Measurements from ENCODE around the gene CYP21A2.
A peak's percentile ranks its signal among the peaks of the same experiment; 100 is the strongest.

The CYP21A2 gene

GRCh38 chr6:32083812-32084768, 45.9 kb downstream of the CYP21A2 start:
- DNase-seq (ENCODE audit: low read depth), result no peak

- no peak for DNase-seq (ENCODE audit: low read depth)
Measured at GRCh38 chr6:32084780-32085179, 46.6 kb downstream of the CYP21A2 start.

GRCh38 chr6:32085759-32086459, 47.7 kb downstream of the CYP21A2 start:
- DNase-seq (ENCODE audit: low read depth), result no peak

DNA sequence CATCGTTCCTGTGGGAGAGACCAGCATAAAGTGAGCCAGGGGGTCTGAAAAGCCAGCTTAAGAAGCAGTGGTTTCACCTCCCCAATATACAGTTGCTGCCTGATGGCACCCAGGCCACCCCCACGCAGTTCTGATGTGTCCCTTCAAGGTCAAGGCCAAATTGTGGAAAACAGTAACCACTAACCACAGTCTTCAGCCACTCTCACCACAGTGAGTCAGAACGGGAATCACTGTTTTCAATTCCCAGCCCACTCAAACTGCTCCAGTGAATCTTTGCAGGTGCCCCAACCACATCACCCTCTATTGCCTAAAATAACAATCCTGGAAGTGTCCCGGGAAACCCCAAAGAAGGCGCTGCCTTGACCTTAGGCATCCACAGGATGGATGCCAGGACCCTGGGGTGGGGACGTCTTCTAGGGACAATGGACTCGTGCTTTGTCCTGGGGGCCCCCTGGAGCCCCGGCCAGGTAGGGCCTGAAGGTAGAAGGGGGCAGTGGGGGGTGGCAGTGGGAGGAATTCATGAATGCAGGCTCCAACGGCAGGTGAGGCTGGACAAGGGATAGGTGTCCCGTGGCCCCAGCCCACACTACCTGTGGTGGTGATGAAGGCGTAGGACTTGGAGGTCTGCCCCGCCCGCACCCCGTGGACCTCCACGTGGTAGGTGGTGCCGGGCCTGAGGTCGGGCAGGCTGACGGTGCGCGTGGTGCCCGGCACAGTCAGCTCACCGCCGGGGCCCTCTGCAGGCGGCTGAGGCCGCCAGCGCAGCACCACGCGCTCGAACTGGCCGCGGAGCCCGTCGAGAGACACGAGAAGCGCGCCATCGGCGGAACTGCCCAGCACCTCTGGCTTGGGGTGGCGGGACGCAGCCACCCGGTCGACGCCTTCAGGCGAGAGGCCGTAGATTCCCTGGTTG, 48.7 kb downstream of the CYP21A2 start:
- DNase-seq (ENCODE audit: low read depth), result no peak

DNA sequence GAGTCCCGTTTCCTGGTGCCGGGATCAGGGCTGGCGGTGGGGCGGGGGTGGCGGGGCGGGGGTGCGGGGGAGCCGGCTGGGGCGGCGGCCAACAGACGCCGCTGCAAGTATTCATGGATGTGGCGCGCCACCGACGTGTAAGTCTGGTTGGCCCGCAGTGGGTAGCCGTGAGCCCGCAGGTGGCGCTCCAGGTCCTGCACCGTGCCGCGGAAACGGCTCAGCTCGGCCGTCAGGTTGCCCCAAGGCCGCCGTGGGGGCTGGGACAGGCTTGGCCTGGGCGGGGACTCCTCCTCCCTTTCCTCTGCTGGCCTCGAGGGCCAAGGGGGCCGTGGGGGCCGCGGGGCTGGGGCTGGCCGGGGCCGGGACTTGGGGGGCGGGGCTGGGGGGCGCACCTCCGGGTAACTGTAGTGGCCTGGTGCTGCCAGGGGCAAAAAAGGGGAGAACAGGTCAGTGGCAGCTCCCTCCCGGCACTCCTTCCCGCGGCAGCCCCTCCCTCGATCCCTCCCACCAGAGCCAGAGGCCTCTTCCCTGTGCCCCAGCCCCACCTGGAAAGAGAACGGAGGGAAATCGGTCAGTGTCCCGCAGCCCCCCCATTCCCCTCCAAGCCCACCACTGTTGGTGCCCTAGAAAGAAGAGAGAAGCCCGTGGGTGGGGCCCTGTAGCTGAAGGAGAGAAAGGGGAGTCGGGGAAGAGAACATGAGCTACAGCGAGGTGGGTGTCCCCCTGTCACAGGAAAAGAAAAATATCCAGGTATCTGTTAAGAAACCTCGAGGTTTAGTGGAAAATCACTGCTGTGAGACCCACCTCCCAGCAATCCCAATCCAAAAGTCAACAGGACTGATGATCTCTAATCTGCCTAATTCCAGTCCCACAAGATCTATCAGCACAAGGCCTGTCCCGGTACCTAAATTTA, 49.6 kb downstream of the CYP21A2 start:
- DNase-seq (ENCODE audit: low read depth), result peak; percentile 40

GRCh38 chr6:32088487-32089049, 50.4 kb downstream of the CYP21A2 start:
- DNase-seq (ENCODE audit: low read depth), result no peak

DNA sequence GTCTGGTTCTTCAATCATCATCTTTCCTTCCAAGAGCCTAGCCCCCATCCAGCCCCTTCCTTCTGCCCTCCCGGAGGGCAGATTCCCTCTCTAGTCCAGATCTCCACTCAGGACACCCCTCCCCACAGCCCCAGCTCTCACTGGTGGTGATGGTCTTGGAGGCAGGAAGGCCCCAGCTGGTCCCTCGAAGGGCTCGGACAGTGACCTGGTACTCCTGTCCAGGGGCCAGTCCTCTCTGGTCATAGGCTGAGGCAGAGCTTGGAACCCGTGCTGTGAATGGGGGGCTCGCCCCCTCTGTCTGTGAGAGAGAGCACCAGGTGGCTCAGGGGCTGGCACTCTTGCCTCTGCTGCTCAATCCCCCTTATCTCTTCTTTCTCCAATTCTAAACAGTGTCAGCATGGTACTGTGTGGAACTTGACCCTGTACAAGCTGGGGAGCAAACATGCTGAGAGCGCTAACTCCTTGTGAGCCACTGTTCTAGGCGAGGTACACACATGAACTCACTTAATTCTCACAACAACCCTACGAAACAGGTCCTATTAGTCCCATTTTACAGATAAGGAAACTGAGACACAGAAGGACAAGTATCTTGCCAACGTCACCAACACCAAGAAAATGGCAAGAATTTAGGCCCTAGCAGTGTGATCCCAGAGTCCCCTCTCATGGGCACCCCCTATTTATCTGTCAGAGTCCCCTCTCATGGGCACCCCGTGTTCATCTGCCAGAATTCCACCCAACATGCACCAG, 51.0 kb downstream of the CYP21A2 start:
- DNase-seq (ENCODE audit: low read depth), result no peak

All from stimulated activated CD8-positive, alpha-beta memory T cell treated with anti-CD3 and anti-CD28 coated beads, Interleukin-7, amount 100 ng/mL, for 24 hours (primary cell).